GM18951 (cell line): ENCODE measurements around the gene MILR1.

ENCODE experiments used
- POLR2A ChIP-seq: IDR thresholded peaks from 4 replicates; pipeline ENCODE4 v1.6.1; 2011; ENCODE audit warnings: mild to moderate bottlenecking; ENCODE audit not compliant: insufficient read length, insufficient read depth; ENCODE audit errors: extremely low read depth
- in situ Hi-C: fragments of 300-500 bp; cut with MboI; formaldehyde crosslinking; loops from one replicate; pipeline ENCODE4 v1.12.0; 2022; ENCODE audit warnings: low sequenced_read_pairs, mixed read lengths, inconsistent platforms; ENCODE audit not compliant: unreplicated experiment

The MILR1 gene

GRCh38 chr17:64448665-64449512 is at the start of gene MILR1:
Gene MILR1 (plus strand): TSS chr17:64449115. CDS start chr17:64449169, 54 bp downstream.
- in situ Hi-C loops: no loop called here
- TF ChIP-seq POLR2A: no peak

- in situ Hi-C loops: no loop called here
- no peak for TF ChIP-seq POLR2A
Measured at GRCh38 chr17:64399767-64400156, 49.2 kb upstream of the MILR1 start.

DNA sequence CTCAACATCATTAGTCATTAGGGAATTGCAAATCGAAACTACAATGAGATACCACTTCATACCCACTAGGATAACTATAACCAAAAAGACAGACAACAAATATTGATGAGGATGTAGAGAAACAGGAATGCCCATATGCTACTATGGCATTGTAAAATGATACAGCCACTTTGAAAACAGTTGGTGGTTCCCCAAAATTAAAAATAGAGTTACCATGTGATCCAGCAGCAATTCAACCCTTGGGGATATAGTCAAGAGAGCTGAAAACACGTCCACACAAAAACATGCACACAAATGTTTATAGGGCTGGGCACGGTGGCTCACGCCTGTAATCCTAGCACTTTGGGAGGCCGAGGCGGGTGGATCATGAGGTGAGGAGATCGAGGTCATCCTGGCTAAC is 48.3 kb upstream of the MILR1 start:
- no peak for TF ChIP-seq POLR2A
- in situ Hi-C loops: no loop called here

DNA sequence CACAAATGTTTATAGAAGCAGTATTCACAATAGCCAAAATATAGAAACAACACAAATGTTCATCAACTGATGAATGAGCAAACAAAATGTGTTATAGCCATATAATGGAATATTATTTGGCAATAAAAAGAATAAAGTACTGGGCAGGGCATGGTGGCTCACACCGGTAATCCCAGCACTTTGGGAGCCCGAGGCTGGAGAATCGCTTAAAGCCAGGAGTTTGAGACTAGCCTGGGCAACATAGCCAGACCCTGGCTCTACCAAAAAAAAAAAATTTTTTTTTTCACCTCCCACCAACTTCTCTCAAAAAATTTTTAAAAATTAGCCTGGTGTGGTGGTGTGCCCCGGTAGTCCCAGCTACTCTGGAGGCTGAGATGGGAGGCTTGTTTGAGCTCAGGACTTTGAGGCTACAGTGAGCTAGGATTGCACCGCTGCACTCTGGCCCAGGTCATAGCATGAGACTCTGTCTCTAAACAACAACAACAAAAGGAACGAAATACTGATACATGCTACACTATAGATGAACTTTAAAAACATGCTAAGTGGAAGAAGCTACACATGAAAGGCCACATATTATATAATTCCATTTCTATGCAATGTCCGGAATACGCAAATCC is 47.6 kb upstream of the MILR1 start:
- no peak for TF ChIP-seq POLR2A
- in situ Hi-C loops: no loop called here

GRCh38 chr17:64401941-64402340 is 47.0 kb upstream of the MILR1 start:
- TF ChIP-seq POLR2A: no peak
- in situ Hi-C loops: no loop called here

DNA sequence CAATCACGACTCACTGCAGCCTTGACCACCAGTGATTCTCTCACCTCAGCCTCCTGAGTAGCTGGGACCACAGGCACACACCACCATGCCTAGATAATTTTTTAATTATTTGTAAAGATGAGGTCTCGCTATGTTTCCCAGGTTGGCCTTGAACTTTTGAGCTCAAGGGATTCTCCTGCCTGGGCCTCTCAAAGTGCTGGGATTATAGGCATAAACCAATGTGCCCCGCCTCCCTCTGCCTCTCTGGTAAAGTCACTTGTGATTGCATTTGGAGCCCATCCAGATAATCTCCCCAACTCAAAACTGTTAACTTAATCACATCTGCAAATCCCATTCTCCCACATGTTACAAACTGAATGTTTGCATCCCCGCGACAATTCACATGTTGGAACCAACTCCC is 46.4 kb upstream of the MILR1 start:
- no peak for TF ChIP-seq POLR2A
- in situ Hi-C loops: no loop called here

GRCh38 chr17:64403881-64404460 is 44.9 kb upstream of the MILR1 start:
- TF ChIP-seq POLR2A: no peak
- in situ Hi-C loops: no loop called here

DNA sequence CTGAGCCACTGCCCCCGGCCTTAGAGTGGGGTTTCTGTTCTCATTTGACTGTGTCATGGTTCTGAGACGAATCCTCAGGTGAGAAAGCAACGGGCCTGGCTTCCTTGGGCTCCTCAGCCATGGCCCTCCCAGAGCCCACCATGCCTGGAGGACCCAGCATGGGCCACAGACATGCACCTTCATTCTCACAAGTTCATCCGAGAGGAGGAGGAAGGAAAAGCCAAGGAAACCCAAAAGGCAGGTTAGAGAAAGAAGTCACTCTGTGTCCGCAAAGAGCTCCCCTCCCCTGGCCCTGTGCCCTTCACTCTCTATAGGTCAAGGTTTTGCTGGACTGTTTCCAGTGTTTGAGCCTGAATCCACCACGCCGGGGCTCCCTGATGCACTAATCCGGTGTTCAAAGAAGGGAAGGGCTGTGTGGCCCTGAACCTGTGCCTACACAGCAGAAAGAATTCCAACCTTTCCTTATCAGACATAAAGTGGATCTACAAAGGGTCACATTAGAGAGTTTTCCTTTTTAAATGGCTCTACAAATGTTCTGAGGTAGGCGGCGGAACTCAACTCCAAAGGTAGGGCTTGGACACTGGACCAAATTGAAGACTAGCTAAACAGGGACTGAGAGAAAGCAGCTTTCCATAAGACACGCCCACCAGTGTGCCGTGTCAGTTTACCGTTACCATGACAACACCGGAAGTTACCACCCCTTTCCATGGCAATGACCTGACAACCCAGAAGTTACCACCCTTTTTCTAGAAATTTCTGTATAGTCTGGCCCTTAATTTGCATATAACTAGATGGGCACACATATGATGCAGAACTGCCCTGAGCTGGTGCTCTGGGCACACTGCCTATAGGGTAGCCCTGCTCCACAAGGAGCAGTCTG is 42.4 kb upstream of the MILR1 start:
- no peak for TF ChIP-seq POLR2A
- in situ Hi-C loops: no loop called here

DNA sequence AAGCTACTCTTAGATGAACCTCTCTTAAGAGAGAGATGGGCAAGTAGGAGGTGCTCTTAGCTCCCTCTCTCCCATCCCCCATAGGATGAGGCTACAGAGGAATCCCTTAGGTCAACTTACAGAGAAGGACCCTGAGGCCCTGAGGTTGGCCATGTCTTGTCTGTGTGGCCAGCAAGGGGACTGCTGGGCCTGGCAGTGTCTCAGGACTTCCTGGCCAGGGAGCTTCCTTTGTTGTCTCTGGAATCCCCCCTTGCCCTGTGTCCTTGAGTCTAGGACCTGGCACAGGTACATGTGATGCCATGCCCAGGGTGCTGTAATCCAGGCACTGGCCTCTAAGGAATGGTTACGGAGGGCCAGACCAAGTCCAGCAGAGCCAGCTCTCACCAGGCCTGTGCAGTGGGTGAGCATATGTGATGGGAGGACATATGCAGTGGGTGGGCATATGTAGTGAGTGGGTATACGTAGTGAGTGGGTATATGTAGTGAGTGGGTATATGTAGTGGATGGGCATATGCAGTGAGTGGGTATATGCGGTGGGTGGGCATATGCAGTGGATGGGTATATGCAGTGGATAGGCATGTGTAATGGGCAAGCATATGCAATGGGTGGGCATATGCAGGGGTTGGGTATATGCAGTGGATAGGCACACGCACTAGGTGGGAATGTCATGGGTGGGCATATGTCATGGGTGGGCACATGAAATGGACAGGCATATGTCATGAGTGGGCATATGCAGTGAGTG is 38.0 kb upstream of the MILR1 start:
- no peak for TF ChIP-seq POLR2A
- in situ Hi-C loops: no loop called here

DNA sequence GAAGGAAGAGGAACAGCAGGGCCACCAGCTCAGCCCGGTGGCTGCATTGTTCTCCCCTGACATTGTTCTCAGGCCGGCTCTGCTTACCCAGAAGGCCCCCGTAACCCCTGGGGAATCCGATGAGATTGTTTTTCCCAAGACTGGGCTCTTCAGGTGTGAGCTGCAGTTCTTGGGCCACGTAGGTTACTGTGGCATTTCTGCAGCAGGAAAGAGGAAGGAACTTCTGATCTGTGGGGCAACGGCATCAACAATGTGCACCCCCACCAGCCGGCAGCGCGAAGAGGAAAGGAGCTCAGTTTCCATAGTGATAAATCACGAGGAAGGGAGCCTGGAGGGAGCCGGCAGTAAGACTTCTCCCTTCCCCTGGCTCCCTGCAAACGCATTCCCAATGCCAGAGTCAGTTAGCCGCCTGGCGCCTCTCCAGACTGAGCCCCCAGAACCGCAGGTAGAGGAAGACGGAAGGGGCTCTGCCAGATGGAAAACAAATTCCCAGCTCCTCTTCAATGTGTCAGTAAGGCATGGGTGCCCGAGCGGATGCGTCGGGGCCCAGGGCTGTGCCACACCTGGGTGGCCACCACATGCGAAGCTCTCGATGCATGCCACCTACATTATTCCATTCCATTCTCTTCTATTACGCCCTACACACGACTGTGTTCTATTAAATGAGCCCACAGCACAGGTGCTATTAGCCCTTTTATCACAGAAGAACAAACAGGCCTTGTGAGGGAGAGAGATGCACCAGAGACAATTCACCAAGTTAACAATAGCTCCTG is 36.7 kb upstream of the MILR1 start:
- TF ChIP-seq POLR2A: no peak
- in situ Hi-C loops: no loop called here

GRCh38 chr17:64412944-64413381 is 36.0 kb upstream of the MILR1 start:
- in situ Hi-C loops: no loop called here
- no peak for TF ChIP-seq POLR2A

DNA sequence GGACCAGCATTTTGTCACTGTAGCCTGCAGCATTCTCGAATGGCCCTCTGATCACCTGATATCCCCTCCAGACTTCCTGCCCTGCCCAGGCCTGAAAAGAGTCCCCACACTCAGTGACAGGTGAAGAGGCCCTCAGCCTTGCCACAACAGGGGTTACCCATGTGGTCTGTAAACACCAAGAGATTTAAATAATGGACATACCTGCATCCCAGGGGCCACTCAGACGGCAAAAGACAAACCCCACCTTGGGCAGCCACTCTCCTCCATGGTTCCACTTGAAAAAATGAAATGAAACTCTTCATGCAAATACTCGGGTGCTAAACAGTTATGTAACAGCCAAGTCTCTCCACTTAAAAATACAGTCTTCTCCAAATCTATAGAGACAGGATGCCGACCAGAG is 35.4 kb upstream of the MILR1 start:
- TF ChIP-seq POLR2A: no peak
- in situ Hi-C loops: no loop called here
